Endothelial cell of umbilical vein (primary cell): ENCODE measurements around the gene EFHD2. TPM values are rescaled to one million over a fixed set of nuclear protein-coding genes. Genes with fewer than 3 reads are reported as not detected.

Experiments
- BruUV-seq: library from RNA; stranded (reverse); fragments of 400-500 nt; replicated peaks from 2 replicates; lab custom pipeline; 2021; lab: Mats Ljungman, UMichigan
- CTCF ChIA-PET: fragments of 300-600, 350-600 bp; sonication (Branson Sonifier 250); formaldehyde crosslinking; loops from one replicate; lab custom pipeline; 2021; ENCODE audit warnings: antibody characterized with exemption, inconsistent platforms; lab: Charles Lee
- POLR2A ChIA-PET: fragments of 300-600, 350-600 bp; sonication (Branson Sonifier 250); formaldehyde crosslinking; loops from one replicate; lab custom pipeline; 2021; ENCODE audit warnings: antibody characterized with exemption, inconsistent platforms; lab: Charles Lee
- DNase-seq: peaks from one replicate; pipeline ENCODE4 v3.0.0-alpha.2; 2011; ENCODE audit warnings: low read depth, low spot score
- FAIRE-seq: peaks from 2 replicates; lab custom pipeline; 2011; peaks lifted over from hg19 to GRCh38; lab: Jason Lieb, UNC
- H2AFZ ChIP-seq: 2 replicates; pipeline ENCODE4 v1.6.0; 2012; ENCODE audit warnings: low read depth, low read length, control low read depth, inconsistent platforms
- H3K27ac ChIP-seq: 2 replicates; pipeline ENCODE4 v1.5.1; 2011; ENCODE audit warnings: low read depth, mild to moderate bottlenecking, control low read depth, low read length, moderate library complexity; ENCODE audit not compliant: insufficient read depth
- H3K27me3 ChIP-seq, 2 experiments: 2 replicates each; pipeline versions ENCODE4 v1.6.0 to v1.6.1; 2011; ENCODE audit warnings: low read length in 2 of 2, mixed read lengths in 1 of 2; ENCODE audit not compliant: control insufficient read depth in 2 of 2, insufficient read depth in 2 of 2
- H3K36me3 ChIP-seq, 2 experiments: 2 replicates in 1 of 2; 3 replicates in 1 of 2; pipeline ENCODE4 v1.5.1; 2011; ENCODE audit warnings: low read length in 2 of 2, mild to moderate bottlenecking in 1 of 2, moderate library complexity in 1 of 2; ENCODE audit not compliant: control insufficient read depth in 2 of 2, insufficient read depth in 2 of 2; ENCODE audit errors: extremely low read depth in 1 of 2
- H3K4me1 ChIP-seq: 3 replicates; pipeline ENCODE4 v1.5.1; 2011; ENCODE audit warnings: mild to moderate bottlenecking, low read length; ENCODE audit not compliant: control insufficient read depth, insufficient read depth; ENCODE audit errors: extremely low read depth
- H3K4me2 ChIP-seq: 2 replicates; pipeline ENCODE4 v1.6.1; 2011; ENCODE audit warnings: low read length, control low read depth, mixed read lengths; ENCODE audit not compliant: insufficient read depth
- H3K4me3 ChIP-seq, 3 experiments: fragments of 200-600 bp in 1 of 3; sonication (generic), shearing (Covaris generic) in 1 of 3; replicated peaks in 1 of 3; 2 replicates each; pipeline ENCODE4 v1.5.1; 2011 to 2016; ENCODE audit warnings: control low read depth in 3 of 3, low read length in 3 of 3, mild to moderate bottlenecking in 2 of 3, inconsistent platforms in 1 of 3, low read depth in 1 of 3, moderate library complexity in 1 of 3; ENCODE audit not compliant: insufficient read depth in 1 of 3
- H3K79me2 ChIP-seq: 2 replicates; pipeline ENCODE4 v1.6.0; 2012; ENCODE audit warnings: low read length, inconsistent platforms; ENCODE audit not compliant: control insufficient read depth, insufficient read depth
- H3K9ac ChIP-seq: replicated peaks from 2 replicates; pipeline ENCODE3; 2011; ENCODE audit warnings: low read length, control low read depth; ENCODE audit not compliant: insufficient read depth; ENCODE audit errors: extremely low read depth
- H3K9me1 ChIP-seq: replicated peaks from 3 replicates; pipeline ENCODE4 v1.6.0; 2011; ENCODE audit warnings: mild to moderate bottlenecking, low read length; ENCODE audit not compliant: control insufficient read depth, insufficient read depth; ENCODE audit errors: extremely low read depth
- H3K9me3 ChIP-seq: replicated peaks from 2 replicates; pipeline ENCODE4 v1.5.1; 2012; ENCODE audit warnings: low read length, inconsistent platforms; ENCODE audit not compliant: control insufficient read depth, insufficient read depth
- H4K20me1 ChIP-seq: replicated peaks from 2 replicates; pipeline ENCODE3; 2011; ENCODE audit warnings: mild to moderate bottlenecking, low read length; ENCODE audit not compliant: control insufficient read depth, insufficient read depth; ENCODE audit errors: extremely low read depth
- EZH2 ChIP-seq: IDR thresholded peaks from 2 replicates; pipeline ENCODE4 v1.6.1; 2012; ENCODE audit warnings: borderline replicate concordance, low read depth, mild to moderate bottlenecking, moderate library complexity, low read length, inconsistent platforms; ENCODE audit not compliant: severe bottlenecking
- FOS ChIP-seq: IDR thresholded peaks from 2 replicates; pipeline ENCODE4 v1.6.1; 2011; ENCODE audit warnings: mild to moderate bottlenecking, low read length, moderate library complexity, borderline replicate concordance; ENCODE audit not compliant: insufficient read depth
- GATA2 ChIP-seq: IDR thresholded peaks from 2 replicates; pipeline ENCODE4 v1.7.0; 2011; ENCODE audit warnings: low read depth, mild to moderate bottlenecking, moderate library complexity, mixed read lengths, low read length; ENCODE audit not compliant: insufficient read length, insufficient read depth
- JUN ChIP-seq: IDR thresholded peaks from 2 replicates; pipeline ENCODE4 v1.6.1; 2011; ENCODE audit warnings: borderline replicate concordance, low read depth; ENCODE audit not compliant: insufficient read length, insufficient read depth
- MYC ChIP-seq: IDR thresholded peaks from one replicate; pipeline ENCODE4 v1.6.1; 2011; ENCODE audit warnings: mild to moderate bottlenecking, low read depth, low read length
- POLR2A ChIP-seq: IDR thresholded peaks from 2 replicates; pipeline ENCODE4 v1.6.1; 2012; ENCODE audit warnings: low read depth, mild to moderate bottlenecking, control low read depth, low read length
- POLR2AphosphoS5 ChIP-seq: IDR thresholded peaks from 2 replicates; pipeline ENCODE4 v1.6.1; 2012; ENCODE audit warnings: low read depth, mild to moderate bottlenecking, control low read depth, low read length, moderate library complexity; ENCODE audit not compliant: insufficient read depth
- dilution Hi-C: fragments of 300-500 bp; cut with MboI; formaldehyde crosslinking; loops from one replicate; pipeline ENCODE4 v1.15.0; 2019; ENCODE audit warnings: low sequenced_read_pairs; ENCODE audit not compliant: extremely low pct_ligation_motif_present
- intact Hi-C: fragments of 100-400 bp; cut with micrococcal nuclease; formaldehyde crosslinking; loops from one replicate; pipeline ENCODE4 v1.10.0; 2022
- polyA plus RNA-seq, 4 experiments: library from polyadenylated mRNA; depleted of rRNA in 3 of 4; stranded (reverse) in 3 of 4; unstranded in 1 of 4; fragments of >200 nt; gene quantifications; 2 replicates each; pipeline versions ENCODE4 v1.2.1 to v1.2.3, GENCODE V29; 2011 to 2012; ENCODE audit warnings: missing spikeins in 1 of 4
- total RNA-seq: library from RNA; stranded (reverse); gene quantifications from 2 replicates; pipeline ENCODE4 v1.2.3, GENCODE V29; 2021
- TF ChIP-seq, protein P1 (sequence below): IDR thresholded peaks from 2 replicates; pipeline ENCODE4 v1.6.1; 2011; ENCODE audit not compliant: insufficient read depth, insufficient read length
- TF ChIP-seq, protein P2 (sequence below), 2 donors: IDR thresholded peaks; 1 replicate in 1 of 2; 2 replicates in 1 of 2; pipeline ENCODE4 v1.5.1; 2011; ENCODE audit warnings: low read length in 2 of 2, mild to moderate bottlenecking in 2 of 2, moderate library complexity in 2 of 2, control low read depth in 1 of 2, inconsistent platforms in 1 of 2, low read depth in 1 of 2; ENCODE audit not compliant: insufficient read depth in 1 of 2; ENCODE audit errors: extremely low read depth in 1 of 2

The EFHD2 gene
- total and polyA plus RNA-seq, 2 donors (not counting 3 experiments of a cell fraction or from before 2014, with no cell fraction given), result 50.2 to 73.5 TPM

DNA sequence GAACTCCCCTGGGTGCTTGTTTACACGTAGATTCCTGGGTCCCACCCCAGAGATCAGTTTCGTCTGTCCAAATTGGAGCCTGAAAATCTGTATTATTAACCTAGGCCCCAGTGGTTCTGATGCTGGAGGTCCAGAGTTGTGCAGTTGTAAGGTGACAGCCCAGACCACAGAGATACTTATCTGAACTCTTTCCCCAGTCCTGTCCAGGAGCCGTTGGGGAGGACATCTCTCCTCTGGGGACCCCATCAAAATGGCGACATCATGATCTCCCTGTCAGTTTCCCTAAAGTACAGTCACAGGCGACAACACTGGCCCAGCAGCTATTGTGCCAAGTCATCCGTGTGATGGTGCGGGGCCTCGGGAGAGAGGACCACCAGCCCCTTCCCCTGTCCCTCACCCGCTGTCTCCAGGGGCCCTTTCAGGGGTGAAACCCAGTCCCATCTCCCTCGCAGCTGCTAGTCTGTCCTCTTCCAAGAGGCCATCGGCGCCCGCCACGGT is 749 bp upstream of the EFHD2 start:
- H3K27me3 ChIP-seq, result no peaks in the 10 kb centered on the region
- no peak overlapping the region for H2AFZ ChIP-seq
- intact Hi-C loops, result loop anchor here (1.0 to 2.0 kb wide), 6 partner anchors 8 to 86 kb away; no protein-coding TSS in a partner anchor
- ChIA-PET POLR2A (no interaction called here), CTCF (interaction anchor here (1.0 to 2.7 kb wide), 3 partner anchors 10 to 86 kb away, joined by 4 to 9 read pairs (median 4); no protein-coding TSS in a partner anchor)
- H3K4me2 ChIP-seq, result peak overlapping the region; percentile 20
- H3K9ac ChIP-seq, result peak overlapping the region; percentile 77
- dilution Hi-C loops, result no loop called here
- peak overlapping the region; percentile 58 for H3K27ac ChIP-seq
- FAIRE-seq (no peak), DNase-seq (no peak)
- H3K4me1 ChIP-seq, result peaks cover 32% of the 10 kb centered on the region
- no peaks in the 10 kb centered on the region for H4K20me1 ChIP-seq
- no peaks in the 10 kb centered on the region for H3K9me3 ChIP-seq
- H3K9me1 ChIP-seq, result no peaks in the 10 kb centered on the region
- H3K79me2 ChIP-seq, result peaks cover 41% of the 10 kb centered on the region
- TF ChIP-seq GATA2, result no peak
- TF ChIP-seq JUN, result no peak
- no peak for TF ChIP-seq MYC
- TF ChIP-seq FOS, result no peak
- TF ChIP-seq, protein P1, sequence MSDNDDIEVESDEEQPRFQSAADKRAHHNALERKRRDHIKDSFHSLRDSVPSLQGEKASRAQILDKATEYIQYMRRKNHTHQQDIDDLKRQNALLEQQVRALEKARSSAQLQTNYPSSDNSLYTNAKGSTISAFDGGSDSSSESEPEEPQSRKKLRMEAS, result no peak
- no peak for TF ChIP-seq POLR2A
- TF ChIP-seq, protein P2, sequence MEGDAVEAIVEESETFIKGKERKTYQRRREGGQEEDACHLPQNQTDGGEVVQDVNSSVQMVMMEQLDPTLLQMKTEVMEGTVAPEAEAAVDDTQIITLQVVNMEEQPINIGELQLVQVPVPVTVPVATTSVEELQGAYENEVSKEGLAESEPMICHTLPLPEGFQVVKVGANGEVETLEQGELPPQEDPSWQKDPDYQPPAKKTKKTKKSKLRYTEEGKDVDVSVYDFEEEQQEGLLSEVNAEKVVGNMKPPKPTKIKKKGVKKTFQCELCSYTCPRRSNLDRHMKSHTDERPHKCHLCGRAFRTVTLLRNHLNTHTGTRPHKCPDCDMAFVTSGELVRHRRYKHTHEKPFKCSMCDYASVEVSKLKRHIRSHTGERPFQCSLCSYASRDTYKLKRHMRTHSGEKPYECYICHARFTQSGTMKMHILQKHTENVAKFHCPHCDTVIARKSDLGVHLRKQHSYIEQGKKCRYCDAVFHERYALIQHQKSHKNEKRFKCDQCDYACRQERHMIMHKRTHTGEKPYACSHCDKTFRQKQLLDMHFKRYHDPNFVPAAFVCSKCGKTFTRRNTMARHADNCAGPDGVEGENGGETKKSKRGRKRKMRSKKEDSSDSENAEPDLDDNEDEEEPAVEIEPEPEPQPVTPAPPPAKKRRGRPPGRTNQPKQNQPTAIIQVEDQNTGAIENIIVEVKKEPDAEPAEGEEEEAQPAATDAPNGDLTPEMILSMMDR (IDR thresholded peaks at IDR 0.05; ENCODE audit: extremely low read depth in 1 of 2, insufficient read depth in 1 of 2, low read depth in 1 of 2, low read length in 2 of 2), result no peak
- TF ChIP-seq POLR2AphosphoS5, result no peak
- TF ChIP-seq EZH2, result no peak
- peaks cover 0 to under 1% of the 10 kb centered on the region in 2 experiments for H3K36me3 ChIP-seq
- BruUV-seq, result TSS peak; percentile 22
- H3K4me3 ChIP-seq, result peak overlapping the region in 2 of 3 experiments; percentile 82
